GM18502 (cell line): ENCODE data around the gene PCDHB13.

Experiments used
- ATAC-seq: cut with Tn5 transposase; IDR thresholded peaks from one replicate; pipeline ENCODE4 v1.9.1; 2021; ENCODE audit warnings: mild to moderate bottlenecking; ENCODE audit not compliant: unreplicated experiment, poor library complexity

Gene PCDHB13

GRCh38 chr5:141260458-141261237 lies 46.9 kb downstream of the PCDHB13 start:
- ATAC-seq, result no peak

GRCh38 chr5:141261238-141261546 lies 47.5 kb downstream of the PCDHB13 start:
- no peak for ATAC-seq
